GM12878 (cell line): ENCODE data around the gene TSPO2. TPM values are rescaled to one million over a fixed set of nuclear protein-coding genes. Genes with fewer than 3 reads are reported as not detected.

Source experiments
- ATAC-seq: fragments of 200-7000 bp; cut with Tn5 transposase; 3 replicates; pipeline ENCODE4 v1.9.1; 2020; ENCODE audit warnings: mild to moderate bottlenecking, moderate library complexity
- BruUV-seq: library from RNA; stranded (reverse); fragments of 400-500 nt; replicated peaks from 2 replicates; lab custom pipeline; 2021; lab: Mats Ljungman, UMichigan
- CTCF ChIA-PET: fragments of 300-600 bp; sonication (Branson Sonifier 250); formaldehyde crosslinking; extraction: SDS; loops from one replicate; lab custom pipeline; 2021; ENCODE audit warnings: inconsistent platforms; lab: Yijun Ruan, JAX
- POLR2A ChIA-PET: fragments of 350-600 bp; formaldehyde crosslinking; extraction: SDS; loops from one replicate; lab custom pipeline; 2021; ENCODE audit warnings: inconsistent platforms; lab: Charles Lee
- RAD21 ChIA-PET: fragments of 300-600 bp; sonication (Branson Sonifier 250); formaldehyde crosslinking; loops from one replicate; lab custom pipeline; 2023; ENCODE audit warnings: antibody characterized with exemption; ENCODE audit not compliant: unreplicated experiment; lab: Charles Lee
- SMC1A ChIA-PET: fragments of 300-600 bp; sonication (Branson Sonifier 250); formaldehyde crosslinking; loops from one replicate; lab custom pipeline; 2023; ENCODE audit not compliant: unreplicated experiment, uncharacterized antibody; lab: Charles Lee
- DNase-seq: peaks from one replicate; pipeline ENCODE4 v3.0.0-alpha.2; 2011; ENCODE audit warnings: low read depth, low spot score
- FAIRE-seq: peaks from 3 replicates; lab custom pipeline; 2011; peaks lifted over from hg19 to GRCh38; lab: Jason Lieb, UNC
- H2AFZ ChIP-seq: 2 replicates; pipeline ENCODE4 v1.6.0; 2011; ENCODE audit warnings: low read depth, low read length, control low read depth; ENCODE audit not compliant: control insufficient read depth
- H3K27ac ChIP-seq: 2 replicates; pipeline ENCODE4 v1.5.1; 2011; ENCODE audit warnings: control low read depth; ENCODE audit not compliant: control insufficient read depth, insufficient read depth
- H3K27me3 ChIP-seq, 2 experiments: replicated peaks in 1 of 2; 2 replicates each; pipeline versions ENCODE4 v1.6.0 to v1.6.1; 2011; ENCODE audit warnings: low read length in 1 of 2; ENCODE audit not compliant: control insufficient read depth in 2 of 2, insufficient read depth in 2 of 2
- H3K36me3 ChIP-seq, 2 experiments: 2 replicates each; pipeline ENCODE4 v1.5.1; 2011; ENCODE audit warnings: low read length in 1 of 2; ENCODE audit not compliant: control insufficient read depth in 2 of 2, insufficient read depth in 2 of 2
- H3K4me1 ChIP-seq: 2 replicates; pipeline ENCODE4 v1.6.1; 2011; ENCODE audit warnings: mild to moderate bottlenecking, low read length, moderate library complexity, mixed read lengths; ENCODE audit not compliant: control insufficient read depth, insufficient read depth
- H3K4me2 ChIP-seq: 2 replicates; pipeline ENCODE4 v1.6.0; 2011; ENCODE audit warnings: control low read depth; ENCODE audit not compliant: control insufficient read depth, insufficient read depth
- H3K4me3 ChIP-seq: fragments of 200-600 bp; sonication (generic); 2 replicates; pipeline ENCODE4 v1.5.1; 2016
- H3K79me2 ChIP-seq: 2 replicates; pipeline ENCODE4 v1.6.0; 2011; ENCODE audit warnings: low read length; ENCODE audit not compliant: control insufficient read depth, insufficient read depth
- H3K9ac ChIP-seq: 2 replicates; pipeline ENCODE4 v1.8.0; 2011; ENCODE audit warnings: low read length, control low read depth, mixed read lengths; ENCODE audit not compliant: control insufficient read depth, insufficient read depth
- H3K9me3 ChIP-seq: replicated peaks from 3 replicates; pipeline ENCODE4 v1.5.1; 2011; ENCODE audit warnings: mild to moderate bottlenecking, low read length; ENCODE audit not compliant: control insufficient read depth, insufficient read depth
- H4K20me1 ChIP-seq: 2 replicates; pipeline ENCODE4 v1.6.0; 2011; ENCODE audit not compliant: control insufficient read depth, insufficient read depth
- BMI1 ChIP-seq: fragments of 450-650 bp; IDR thresholded peaks from 2 replicates; pipeline ENCODE4 v1.6.1; 2016; ENCODE audit warnings: mild to moderate bottlenecking, moderate library complexity, borderline replicate concordance
- CHD1 ChIP-seq: IDR thresholded peaks from 2 replicates; pipeline ENCODE4 v1.6.1; 2012; ENCODE audit warnings: low read depth, low read length, improper control_type of control experiment
- EP300 ChIP-seq, 2 experiments: fragments of 150-350 bp in 1 of 2; IDR thresholded peaks; 2 replicates each; pipeline ENCODE4 v1.6.1; 2011 to 2012; ENCODE audit warnings: low read depth in 2 of 2, low read length in 2 of 2, borderline replicate concordance in 1 of 2, improper control_type of control experiment in 1 of 2, inconsistent platforms in 1 of 2; ENCODE audit not compliant: control insufficient read depth in 1 of 2
- HDAC2 ChIP-seq: fragments of 200-600 bp; sonication (generic); IDR thresholded peaks from 2 replicates; pipeline ENCODE4 v1.6.1; 2017
- IKZF2 ChIP-seq, 2 experiments: fragments of 450-650 bp; IDR thresholded peaks; 2 replicates each; pipeline ENCODE4 v1.6.1; 2017; ENCODE audit warnings: mild to moderate bottlenecking in 2 of 2, moderate library complexity in 2 of 2
- MEF2B ChIP-seq: fragments of 450-650 bp; IDR thresholded peaks from 2 replicates; pipeline ENCODE4 v1.6.1; 2018; ENCODE audit warnings: mild to moderate bottlenecking, moderate library complexity; ENCODE audit not compliant: partially characterized antibody, poor library complexity, severe bottlenecking
- MTA3 ChIP-seq: IDR thresholded peaks from 2 replicates; pipeline ENCODE4 v1.6.1; 2012; ENCODE audit warnings: low read length, inconsistent platforms, borderline replicate concordance
- MXI1 ChIP-seq: fragments of 150-350 bp; IDR thresholded peaks from 2 replicates; pipeline ENCODE4 v1.6.1; 2011; ENCODE audit warnings: low read depth, mild to moderate bottlenecking, inconsistent platforms, low read length, improper control_type of control experiment
- MYB ChIP-seq: fragments of 150-350 bp; IDR thresholded peaks from 2 replicates; pipeline ENCODE4 v1.6.1; 2014; ENCODE audit warnings: mild to moderate bottlenecking, low read depth, low read length, borderline replicate concordance
- PML ChIP-seq: IDR thresholded peaks from 2 replicates; pipeline ENCODE4 v1.6.1; 2012; ENCODE audit warnings: low read length, inconsistent platforms
- RAD21 ChIP-seq: IDR thresholded peaks from 2 replicates; pipeline ENCODE4 v1.6.1; 2011; ENCODE audit warnings: mild to moderate bottlenecking, low read depth, low read length, moderate library complexity; ENCODE audit not compliant: insufficient read depth
- RCOR1 ChIP-seq: conservative IDR thresholded peaks from 2 replicates; pipeline ENCODE4 v1.6.1; 2012; ENCODE audit warnings: low read depth, low read length, improper control_type of control experiment
- SMAD1 ChIP-seq: fragments of 450-650 bp; IDR thresholded peaks from 2 replicates; pipeline ENCODE4 v1.6.1; 2018; ENCODE audit warnings: mild to moderate bottlenecking, low read depth; ENCODE audit not compliant: partially characterized antibody
- SPI1 ChIP-seq: IDR thresholded peaks from 2 replicates; pipeline ENCODE4 v1.6.1; 2011; ENCODE audit warnings: low read depth, mild to moderate bottlenecking, low read length, moderate library complexity, borderline replicate concordance; ENCODE audit not compliant: insufficient read depth
- ZNF274 ChIP-seq: IDR thresholded peaks from one replicate; pipeline ENCODE4 v1.8.0; 2011; ENCODE audit not compliant: insufficient read length, insufficient read depth
- ZNF384 ChIP-seq: IDR thresholded peaks from 2 replicates; pipeline ENCODE4 v1.6.1; 2012; ENCODE audit warnings: low read depth, mild to moderate bottlenecking, low read length, improper control_type of control experiment, borderline replicate concordance
- WGBS: methylation state at CpG from one replicate; pipeline ENCODE4 v1.1.6; 2016; ENCODE audit warnings: low lambda C conversion rate; ENCODE audit not compliant: insufficient replicate concordance, insufficient coverage; ENCODE audit errors: missing lambda C conversion rate; 5-methylcytosine and 5-hydroxymethylcytosine counted together
- in situ Hi-C: fragments of 300-500 bp; cut with MboI; formaldehyde crosslinking; loops from 9 replicates; pipeline ENCODE4 v1.14.3; 2018; ENCODE audit warnings: mixed read lengths
- intact Hi-C: fragments of 100-400 bp; cut with micrococcal nuclease; formaldehyde crosslinking; loops from one replicate; pipeline ENCODE4 v1.14.2; 2022; ENCODE audit not compliant: unreplicated experiment
- polyA plus RNA-seq, 11 experiments: library from polyadenylated mRNA; depleted of rRNA in 4 of 11; unstranded in 6 of 11; stranded (reverse) in 5 of 11; fragments of >200 nt; fragmentation: Nextera tagmentation in 4 of 11; fragmentation: Illumina TruSeq in 1 of 11; extraction: Ambion mirVana in 4 of 11; extraction: Trizol in 1 of 11; gene quantifications; 1 replicate in 1 of 11; 2 replicates in 10 of 11; pipeline versions ENCODE4 v1.2.1 to v1.2.3, GENCODE V29; 2011 to 2016; ENCODE audit warnings: inconsistent platforms in 2 of 11, missing spikeins in 2 of 11, low read depth in 1 of 11
- total RNA-seq, 4 experiments: library from RNA; depleted of rRNA in 3 of 4; stranded (reverse); fragments of >200 nt in 3 of 4; fragmentation: Illumina TruSeq in 1 of 4; extraction: Trizol in 1 of 4; gene quantifications; 2 replicates each; pipeline versions ENCODE4 v1.2.1 to v1.2.3, GENCODE V29; 2013 to 2021
- TF ChIP-seq, protein P1 (sequence below): fragments of 450-650 bp; formaldehyde crosslinking; IDR thresholded peaks from 2 replicates; pipeline ENCODE4 v1.4.0; 2022; ENCODE audit warnings: mild to moderate bottlenecking, moderate library complexity
- TF ChIP-seq, protein P2 (sequence below): fragments of 450-650 bp; IDR thresholded peaks from 2 replicates; pipeline ENCODE4 v1.6.1; 2016; ENCODE audit warnings: mild to moderate bottlenecking

The TSPO2 gene
- total and polyA plus RNA-seq, 10 of the 15 experiments (the other 5 are each of a cell fraction or from before 2014, with no cell fraction given), result not detected

DNA sequence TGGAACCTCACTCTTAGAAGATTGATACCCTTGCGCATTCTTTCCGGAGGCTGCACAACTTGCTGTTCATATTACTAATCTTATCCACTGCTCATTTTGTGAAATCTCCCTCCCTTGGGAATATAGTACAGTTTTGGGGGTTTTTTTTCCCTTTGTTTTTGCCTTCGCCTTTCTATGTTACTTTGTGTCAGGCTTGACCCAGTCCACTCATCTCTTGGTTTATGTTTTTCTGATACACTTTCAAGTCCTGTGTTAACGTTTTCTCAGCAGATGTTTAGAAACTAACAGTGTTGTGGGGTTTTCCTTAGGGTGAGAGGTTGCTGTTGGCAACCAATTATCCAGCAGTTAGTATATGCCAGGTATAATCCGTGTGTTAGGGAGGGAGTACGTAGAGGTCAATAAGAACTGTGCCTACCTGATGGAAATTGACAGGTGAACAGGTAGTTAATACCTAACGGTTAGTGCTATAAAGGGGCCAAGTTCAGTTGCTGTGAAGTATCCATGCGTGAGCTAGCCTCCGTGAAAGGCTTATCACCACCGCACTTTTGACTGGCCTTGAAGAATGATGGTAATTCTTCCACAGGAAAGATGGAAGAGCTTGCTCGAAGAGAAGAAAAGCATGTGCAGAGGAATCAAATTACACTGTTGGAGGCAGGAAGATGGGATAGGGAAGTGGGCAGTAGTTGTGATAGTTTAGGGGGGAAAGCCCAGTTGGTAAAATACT lies 31.9 kb downstream of the TSPO2 start:
- POLR2A ChIA-PET, result interaction anchor here (1.1 to 1.7 kb wide), 6 partner anchors 33 to 1857 kb away, joined by 3 to 4 read pairs (median 3); no protein-coding TSS in a partner anchor
- DNase-seq, result no peak
- TF ChIP-seq EP300 (IDR thresholded peaks at IDR 0.05; ENCODE audit: borderline replicate concordance in 1 of 2, control insufficient read depth in 1 of 2, low read depth in 2 of 2, low read length in 2 of 2) (0 out of 4 replicates have a peak, but pooled peaks of 1 of the 2 experiments have one; percentile 13), PML (peak; percentile 3; the same call in 1 of the 2 replicates), SPI1 (peak; percentile 38; the same call in 1 of the 2 replicates), RAD21 (no peak), MXI1 (0 out of 2 replicates have a peak, but pooled peaks have one; percentile 42), MYB (no peak), ZNF384 (no peak), MEF2B (peak; percentile 91), CHD1 (peak; percentile 87; the same call in 1 of the 2 replicates), IKZF2 (IDR thresholded peaks at IDR 0.05) (peak in 1 of 2 experiments; percentile 25; a peak in 2 of 4 replicates), SMAD1 (peak; percentile 14), BMI1 (peak; percentile 63; the same call in 1 of the 2 replicates), RCOR1 (0 out of 2 replicates have a peak, but pooled peaks have one; percentile 52), MTA3 (no peak), ZNF274 (no peak), HDAC2 (no peak)
- TF ChIP-seq, protein P1, sequence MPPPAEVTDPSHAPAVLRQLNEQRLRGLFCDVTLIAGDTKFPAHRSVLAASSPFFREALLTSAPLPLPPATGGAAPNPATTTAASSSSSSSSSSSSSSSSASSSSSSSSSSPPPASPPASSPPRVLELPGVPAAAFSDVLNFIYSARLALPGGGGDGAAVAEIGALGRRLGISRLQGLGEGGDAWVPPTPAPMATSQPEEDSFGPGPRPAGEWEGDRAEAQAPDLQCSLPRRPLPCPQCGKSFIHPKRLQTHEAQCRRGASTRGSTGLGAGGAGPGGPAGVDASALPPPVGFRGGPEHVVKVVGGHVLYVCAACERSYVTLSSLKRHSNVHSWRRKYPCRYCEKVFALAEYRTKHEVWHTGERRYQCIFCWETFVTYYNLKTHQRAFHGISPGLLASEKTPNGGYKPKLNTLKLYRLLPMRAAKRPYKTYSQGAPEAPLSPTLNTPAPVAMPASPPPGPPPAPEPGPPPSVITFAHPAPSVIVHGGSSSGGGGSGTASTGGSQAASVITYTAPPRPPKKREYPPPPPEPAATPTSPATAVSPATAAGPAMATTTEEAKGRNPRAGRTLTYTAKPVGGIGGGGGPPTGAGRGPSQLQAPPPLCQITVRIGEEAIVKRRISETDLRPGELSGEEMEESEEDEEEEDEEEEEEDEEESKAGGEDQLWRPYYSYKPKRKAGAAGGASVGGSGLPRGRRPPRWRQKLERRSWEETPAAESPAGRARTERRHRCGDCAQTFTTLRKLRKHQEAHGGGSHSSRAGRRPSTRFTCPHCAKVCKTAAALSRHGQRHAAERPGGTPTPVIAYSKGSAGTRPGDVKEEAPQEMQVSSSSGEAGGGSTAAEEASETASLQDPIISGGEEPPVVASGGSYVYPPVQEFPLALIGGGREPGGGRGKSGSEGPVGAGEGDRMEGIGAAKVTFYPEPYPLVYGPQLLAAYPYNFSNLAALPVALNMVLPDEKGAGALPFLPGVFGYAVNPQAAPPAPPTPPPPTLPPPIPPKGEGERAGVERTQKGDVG, result no peak
- TF ChIP-seq, protein P2, sequence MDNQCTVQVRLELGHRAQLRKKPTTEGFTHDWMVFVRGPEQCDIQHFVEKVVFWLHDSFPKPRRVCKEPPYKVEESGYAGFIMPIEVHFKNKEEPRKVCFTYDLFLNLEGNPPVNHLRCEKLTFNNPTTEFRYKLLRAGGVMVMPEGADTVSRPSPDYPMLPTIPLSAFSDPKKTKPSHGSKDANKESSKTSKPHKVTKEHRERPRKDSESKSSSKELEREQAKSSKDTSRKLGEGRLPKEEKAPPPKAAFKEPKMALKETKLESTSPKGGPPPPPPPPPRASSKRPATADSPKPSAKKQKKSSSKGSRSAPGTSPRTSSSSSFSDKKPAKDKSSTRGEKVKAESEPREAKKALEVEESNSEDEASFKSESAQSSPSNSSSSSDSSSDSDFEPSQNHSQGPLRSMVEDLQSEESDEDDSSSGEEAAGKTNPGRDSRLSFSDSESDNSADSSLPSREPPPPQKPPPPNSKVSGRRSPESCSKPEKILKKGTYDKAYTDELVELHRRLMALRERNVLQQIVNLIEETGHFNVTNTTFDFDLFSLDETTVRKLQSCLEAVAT, result peak; percentile 77

More for the DNA sequence above, 31.9 kb downstream of the TSPO2 start:
- Histone ChIP-seq H3K4me2 (peak overlapping the region; percentile 78), H3K27ac (peak overlapping the region; percentile 99), H3K9me3 (no peaks in the 10 kb centered on the region), H3K4me1 (peaks cover 7% of the 10 kb centered on the region; the same call in 1 of the 2 replicates), H4K20me1 (no peaks in the 10 kb centered on the region), H3K27me3 (no peaks in the 10 kb centered on the region), H3K4me3 (peak overlapping the region; percentile 88), H3K36me3 (peaks cover 0 to 9% of the 10 kb centered on the region in 2 experiments; a peak in 1 of 4 replicates), H3K9ac (peak overlapping the region; percentile 94), H3K79me2 (peaks cover 72% of the 10 kb centered on the region), H2AFZ (peak overlapping the region; percentile 3)
- ATAC-seq (no peak), FAIRE-seq (peak; percentile 73)
- TSS peak; percentile 74 for BruUV-seq
- CTCF ChIA-PET, result interaction anchor here (0.6 to 2.9 kb wide), 6 partner anchors 13 to 260 kb away, joined by 3 to 13 read pairs (median 5); no protein-coding TSS in a partner anchor
- under 1% methylated on average over 11 of the region's 11 CpGs for WGBS
- intact Hi-C loops, result loop anchor here (10.0 kb wide), 1 partner anchor 661 kb away; the partner anchor contains the start of gene TFEB
- RAD21 ChIA-PET, result interaction anchor here (1.8 to 3.4 kb wide), 2 partner anchors 46 to 108 kb away, joined by 4 to 14 read pairs; no protein-coding TSS in a partner anchor
- SMC1A ChIA-PET, result interaction anchor here (0.6 to 2.9 kb wide), 6 partner anchors 9 to 260 kb away, joined by 3 to 15 read pairs (median 4); no protein-coding TSS in a partner anchor
- in situ Hi-C loops, result no loop called here
